Stimulated activated CD4-positive, alpha-beta T cell treated with anti-CD3 and anti-CD28 coated beads, Interleukin-2, amount 100 ng/mL, for 48 hours (primary cell): ENCODE measurements around the gene RALGPS1.

Experiments
- DNase-seq, 2 donors: peaks; one replicate each; pipeline ENCODE4 v3.0.0-alpha.2; 2020

The RALGPS1 gene

DNA sequence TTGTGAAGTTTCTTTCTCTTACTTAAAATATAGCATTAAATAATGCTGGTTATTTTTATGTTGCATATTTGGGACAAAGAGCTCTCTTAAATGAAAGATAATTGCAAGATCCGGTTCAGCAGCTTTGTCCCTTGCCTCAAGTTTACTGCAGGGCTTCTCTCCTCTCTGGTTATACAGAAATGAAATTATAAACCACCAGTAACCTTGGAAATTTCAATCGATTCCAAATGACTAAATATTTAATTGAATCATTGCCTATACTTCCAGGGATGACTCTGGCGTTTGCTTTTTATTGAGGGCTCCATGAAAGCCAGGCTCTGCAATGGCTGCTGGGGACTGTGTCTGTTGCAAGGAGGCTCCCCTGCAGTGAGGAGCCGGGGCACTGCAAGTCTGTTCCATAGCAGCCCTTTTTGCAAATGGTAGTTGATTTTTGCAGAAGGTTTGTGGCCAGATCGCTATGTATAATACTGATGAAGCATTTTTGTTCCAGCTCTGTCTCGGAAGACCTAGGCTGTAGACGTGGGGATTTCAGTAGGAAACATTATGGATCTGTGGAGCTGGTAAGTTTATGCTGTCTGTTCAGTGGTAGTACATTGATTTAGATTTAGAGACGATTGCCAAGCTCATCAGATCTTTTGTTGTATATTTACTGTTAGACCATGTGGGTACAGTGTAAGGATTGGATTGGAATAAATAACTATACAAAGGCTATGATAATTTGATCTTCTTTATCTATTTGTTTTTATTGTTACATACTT, 350.1 kb downstream of the RALGPS1 start, which contains the start of gene GARNL3:
GARNL3 (plus strand) TSS at position 313 of the 758 bp plus-strand sequence; CDS start at position 417, 104 bp downstream.
- no peak for DNase-seq

DNA sequence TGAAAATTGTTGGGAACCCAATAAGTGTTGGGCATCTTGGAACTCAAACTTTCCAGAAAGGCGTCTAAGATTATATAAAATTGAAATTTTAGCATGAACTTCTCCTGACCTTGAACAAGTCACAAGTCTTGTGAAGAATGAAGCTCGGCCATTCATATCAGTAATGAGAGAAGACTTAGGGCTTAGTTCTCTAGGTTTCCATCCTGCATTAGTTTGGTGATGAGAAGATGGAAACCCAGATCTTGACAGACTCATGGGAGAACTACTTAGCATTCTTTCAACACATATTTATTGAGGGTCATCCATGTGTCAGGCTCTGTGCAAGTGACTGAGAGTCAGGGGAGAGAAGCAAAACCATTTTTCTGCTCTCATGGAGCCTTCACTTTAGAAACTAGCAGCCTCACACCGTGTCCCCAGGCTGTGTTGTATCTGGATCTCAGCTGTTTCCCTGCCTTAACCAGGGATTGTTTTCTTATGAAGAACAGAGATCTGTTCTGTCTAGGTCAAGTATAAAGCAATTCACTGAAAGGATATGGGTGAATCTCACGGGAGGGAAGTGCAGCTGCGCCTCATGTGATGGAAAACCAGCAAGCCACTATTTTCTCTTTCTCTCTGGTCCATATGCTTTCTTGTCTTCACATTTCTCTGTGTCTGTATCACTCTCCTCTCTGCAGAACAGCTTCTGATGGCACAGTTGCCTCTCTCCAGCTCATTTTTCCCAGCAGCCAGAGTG, 353.4 kb downstream of the RALGPS1 start:
- no peak for DNase-seq

GRCh38 chr9:127269449-127269848, 354.9 kb downstream of the RALGPS1 start:
- no peak for DNase-seq
